ENCODE data around the gene DOCK10.
A peak's percentile ranks its signal among the peaks of the same experiment; 100 is the strongest.

DOCK10 gene

GRCh38 chr2:225040142-225040541, 2.1 kb downstream of the DOCK10 start:
- DNase-seq (no peak), ATAC-seq (ENCODE audit: insufficient read depth, low read depth) (no peak)
- no peaks in the 10 kb centered on the region; the same call in 1 of the 2 replicates for H3K36me3 ChIP-seq (ENCODE audit: insufficient read depth, low read length)
- H2AFZ ChIP-seq (ENCODE audit: low read depth, low read length) = no peak overlapping the region
- no peak overlapping the region for H3K9ac ChIP-seq (ENCODE audit: low read depth, low read length)
- H3K27ac ChIP-seq (ENCODE audit: low read length) = no peak overlapping the region
- H3K9me3 ChIP-seq (ENCODE audit: insufficient read depth, low read length, severe bottlenecking) = no peaks in the 10 kb centered on the region
- no peak overlapping the region for H3K4me3 ChIP-seq (ENCODE audit: low read depth in 1 of 2, low read length in 2 of 2)
- peaks cover 27% of the 10 kb centered on the region for H4K20me1 ChIP-seq (ENCODE audit: insufficient read depth, low read length)
- H3K27me3 ChIP-seq (ENCODE audit: insufficient read depth, low read length, poor library complexity) = no peaks in the 10 kb centered on the region
- H3K4me2 ChIP-seq (ENCODE audit: insufficient read depth, low read length) = peak overlapping the region; percentile 67
- H3K4me1 ChIP-seq (ENCODE audit: insufficient read depth, low read length) = peaks cover 43% of the 10 kb centered on the region
- TF ChIP-seq, protein P1, sequence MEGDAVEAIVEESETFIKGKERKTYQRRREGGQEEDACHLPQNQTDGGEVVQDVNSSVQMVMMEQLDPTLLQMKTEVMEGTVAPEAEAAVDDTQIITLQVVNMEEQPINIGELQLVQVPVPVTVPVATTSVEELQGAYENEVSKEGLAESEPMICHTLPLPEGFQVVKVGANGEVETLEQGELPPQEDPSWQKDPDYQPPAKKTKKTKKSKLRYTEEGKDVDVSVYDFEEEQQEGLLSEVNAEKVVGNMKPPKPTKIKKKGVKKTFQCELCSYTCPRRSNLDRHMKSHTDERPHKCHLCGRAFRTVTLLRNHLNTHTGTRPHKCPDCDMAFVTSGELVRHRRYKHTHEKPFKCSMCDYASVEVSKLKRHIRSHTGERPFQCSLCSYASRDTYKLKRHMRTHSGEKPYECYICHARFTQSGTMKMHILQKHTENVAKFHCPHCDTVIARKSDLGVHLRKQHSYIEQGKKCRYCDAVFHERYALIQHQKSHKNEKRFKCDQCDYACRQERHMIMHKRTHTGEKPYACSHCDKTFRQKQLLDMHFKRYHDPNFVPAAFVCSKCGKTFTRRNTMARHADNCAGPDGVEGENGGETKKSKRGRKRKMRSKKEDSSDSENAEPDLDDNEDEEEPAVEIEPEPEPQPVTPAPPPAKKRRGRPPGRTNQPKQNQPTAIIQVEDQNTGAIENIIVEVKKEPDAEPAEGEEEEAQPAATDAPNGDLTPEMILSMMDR (IDR thresholded peaks at IDR 0.05; ENCODE audit: borderline replicate concordance, extremely low read depth, low read length, poor library complexity, severe bottlenecking) = no peak
- no peak for TF ChIP-seq EZH2 (IDR thresholded peaks at IDR 0.05; ENCODE audit: borderline replicate concordance, low read depth, low read length, severe bottlenecking)
- peaks cover 66% of the 10 kb centered on the region for H3K79me2 ChIP-seq (ENCODE audit: insufficient read depth, low read length)

GRCh38 chr2:225038231-225038523, 4.1 kb downstream of the DOCK10 start:
- Histone ChIP-seq H3K4me1 (ENCODE audit: insufficient read depth, low read length) (peaks cover 40% of the 10 kb centered on the region), H3K9ac (ENCODE audit: low read depth, low read length) (no peak overlapping the region), H3K36me3 (ENCODE audit: insufficient read depth, low read length) (peaks cover 7% of the 10 kb centered on the region), H2AFZ (ENCODE audit: low read depth, low read length) (no peak overlapping the region), H3K4me2 (ENCODE audit: insufficient read depth, low read length) (no peak overlapping the region), H3K9me3 (ENCODE audit: insufficient read depth, low read length, severe bottlenecking) (no peaks in the 10 kb centered on the region), H3K27ac (ENCODE audit: low read length) (no peak overlapping the region), H3K4me3 (ENCODE audit: low read depth in 1 of 2, low read length in 2 of 2) (no peak overlapping the region), H4K20me1 (ENCODE audit: insufficient read depth, low read length) (peaks cover 41% of the 10 kb centered on the region), H3K79me2 (ENCODE audit: insufficient read depth, low read length) (peaks cover 84% of the 10 kb centered on the region), H3K27me3 (ENCODE audit: insufficient read depth, low read length, poor library complexity) (no peaks in the 10 kb centered on the region)
- ATAC-seq (ENCODE audit: insufficient read depth, low read depth) (no peak), DNase-seq (no peak)
- TF ChIP-seq, protein P1 (IDR thresholded peaks at IDR 0.05; ENCODE audit: borderline replicate concordance, extremely low read depth, low read length, poor library complexity, severe bottlenecking) = no peak
- no peak for TF ChIP-seq EZH2 (IDR thresholded peaks at IDR 0.05; ENCODE audit: borderline replicate concordance, low read depth, low read length, severe bottlenecking)

GRCh38 chr2:225037415-225038230, 4.6 kb downstream of the DOCK10 start:
- H3K9ac ChIP-seq (ENCODE audit: low read depth, low read length) = no peak overlapping the region
- no peak for ATAC-seq (ENCODE audit: insufficient read depth, low read depth)
- no peak for TF ChIP-seq EZH2 (IDR thresholded peaks at IDR 0.05; ENCODE audit: borderline replicate concordance, low read depth, low read length, severe bottlenecking)
- TF ChIP-seq, protein P1 (IDR thresholded peaks at IDR 0.05; ENCODE audit: borderline replicate concordance, extremely low read depth, low read length, poor library complexity, severe bottlenecking) = no peak

More at GRCh38 chr2:225037415-225038230, 4.6 kb downstream of the DOCK10 start:
- H3K4me2 ChIP-seq (ENCODE audit: insufficient read depth, low read length) = no peak overlapping the region
- H3K9me3 ChIP-seq (ENCODE audit: insufficient read depth, low read length, severe bottlenecking) = no peaks in the 10 kb centered on the region
- peaks cover 86% of the 10 kb centered on the region for H3K79me2 ChIP-seq (ENCODE audit: insufficient read depth, low read length)
- no peak for DNase-seq
- no peak overlapping the region for H3K4me3 ChIP-seq (ENCODE audit: low read depth in 1 of 2, low read length in 2 of 2)
- peaks cover 41% of the 10 kb centered on the region for H4K20me1 ChIP-seq (ENCODE audit: insufficient read depth, low read length)
- no peaks in the 10 kb centered on the region for H3K27me3 ChIP-seq (ENCODE audit: insufficient read depth, low read length, poor library complexity)
- peaks cover 7% of the 10 kb centered on the region for H3K36me3 ChIP-seq (ENCODE audit: insufficient read depth, low read length)
- H3K4me1 ChIP-seq (ENCODE audit: insufficient read depth, low read length) = peaks cover 35% of the 10 kb centered on the region
- H2AFZ ChIP-seq (ENCODE audit: low read depth, low read length) = no peak overlapping the region
- no peak overlapping the region for H3K27ac ChIP-seq (ENCODE audit: low read length)

Measured in DND-41 (cell line).